GM21515 (cell line): ENCODE data around the gene FAM98C.
"Not testable (repeated sequence)": the region's sequence is repeated elsewhere in the genome, so short reads cannot be mapped to it uniquely, and the experiment has no call there.

Experiments
- ATAC-seq: cut with Tn5 transposase; IDR thresholded peaks from one replicate; pipeline ENCODE4 v1.9.1; 2021; ENCODE audit not compliant: unreplicated experiment

Gene FAM98C

DNA sequence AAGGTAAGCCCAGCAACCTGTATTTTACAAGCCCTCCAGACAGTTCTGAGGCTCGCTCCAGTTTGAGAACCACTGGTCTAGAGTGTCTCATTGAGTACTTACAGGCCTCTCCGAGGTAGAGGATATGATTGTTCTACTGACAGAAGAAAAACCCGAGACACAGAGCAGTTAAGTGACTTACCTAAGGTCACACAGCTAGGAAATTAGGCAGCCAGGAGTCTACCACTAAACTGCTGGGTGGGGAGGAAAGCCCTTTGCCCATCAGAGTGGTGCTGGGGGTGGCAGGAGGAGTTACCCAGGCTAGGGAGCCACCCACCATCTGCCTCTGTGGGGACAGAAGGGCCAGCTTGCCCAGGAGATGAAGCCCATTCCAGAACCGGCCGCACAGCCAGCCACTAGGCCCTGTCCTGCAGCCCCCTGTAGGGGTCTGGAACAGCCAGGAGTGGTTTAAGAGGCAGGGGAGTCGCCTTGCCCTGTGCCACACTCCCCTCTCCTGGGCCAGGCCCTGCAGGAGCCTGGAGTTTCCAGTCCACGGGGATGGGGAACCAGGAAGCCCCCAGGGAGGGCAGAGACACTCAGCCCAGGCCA lies 22.4 kb downstream of the FAM98C start:
- no peak for ATAC-seq

DNA sequence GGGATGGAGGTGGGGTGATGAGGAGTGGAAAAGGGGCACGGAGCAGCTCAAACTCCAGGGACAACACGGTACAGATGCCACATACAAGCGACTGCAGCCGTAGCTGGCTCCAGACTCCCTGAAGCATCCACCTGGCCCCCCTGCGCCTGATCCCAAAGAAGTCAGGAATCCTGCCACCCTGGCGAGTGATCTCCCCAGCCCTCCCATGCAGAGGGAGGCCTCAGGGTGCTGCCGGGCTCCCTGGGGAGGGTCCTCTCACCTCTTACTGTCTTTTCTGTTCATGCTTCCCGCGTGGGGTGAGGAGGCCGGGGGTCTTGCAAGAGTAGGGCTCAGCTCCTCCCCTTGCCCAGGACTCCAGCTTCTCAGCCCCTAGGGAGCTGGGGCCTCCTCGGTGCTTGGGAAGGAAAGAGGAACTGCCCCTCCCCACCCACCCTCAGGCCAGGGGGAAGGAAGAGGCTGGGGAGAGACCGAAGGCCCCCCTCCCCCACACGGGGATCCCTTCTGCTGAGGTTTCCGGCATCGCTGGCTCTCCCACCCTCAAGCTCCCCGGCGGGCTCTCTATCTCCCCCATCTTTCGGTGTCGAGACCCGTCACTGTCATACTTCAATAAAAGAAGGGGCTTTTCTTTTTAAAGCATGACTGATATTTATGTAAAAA lies 23.0 kb downstream of the FAM98C start, which contains the start of gene RASGRP4:
RASGRP4 (minus strand) TSS at position 410 of the 657 bp plus-strand sequence; CDS start at position 282, 128 bp downstream.
- ATAC-seq = no peak

DNA sequence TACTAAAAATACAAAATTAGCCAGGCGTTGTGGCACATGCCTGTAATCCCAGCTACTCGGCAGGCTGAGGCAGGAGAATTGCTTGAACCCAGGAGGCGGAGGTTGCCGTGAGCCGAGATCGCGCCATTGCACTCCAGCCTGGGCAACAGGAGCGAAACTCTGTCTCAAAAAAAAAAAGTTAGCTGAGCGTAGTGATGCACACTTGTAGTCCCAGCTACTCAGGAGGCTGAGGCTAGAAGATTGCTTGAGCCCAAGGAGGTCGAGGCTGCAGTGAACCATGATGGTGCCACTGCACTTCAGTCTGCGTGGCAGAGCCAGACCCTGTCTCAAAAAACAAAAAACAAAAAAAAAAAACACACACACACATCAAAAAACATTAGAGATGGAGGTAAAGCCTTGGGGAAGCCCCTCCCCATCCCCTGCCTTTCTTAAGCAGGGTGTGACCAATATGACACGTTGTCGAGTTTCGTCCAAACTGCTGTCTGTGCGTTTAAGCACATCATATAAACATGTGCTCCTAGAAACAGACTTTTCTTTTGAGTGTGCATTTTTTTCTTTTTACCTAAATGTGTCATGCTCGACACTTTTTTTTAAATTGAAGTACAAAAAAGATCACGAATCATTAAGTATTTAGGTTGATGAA lies 24.3 kb downstream of the FAM98C start:
- not testable (repeated sequence) for ATAC-seq

DNA sequence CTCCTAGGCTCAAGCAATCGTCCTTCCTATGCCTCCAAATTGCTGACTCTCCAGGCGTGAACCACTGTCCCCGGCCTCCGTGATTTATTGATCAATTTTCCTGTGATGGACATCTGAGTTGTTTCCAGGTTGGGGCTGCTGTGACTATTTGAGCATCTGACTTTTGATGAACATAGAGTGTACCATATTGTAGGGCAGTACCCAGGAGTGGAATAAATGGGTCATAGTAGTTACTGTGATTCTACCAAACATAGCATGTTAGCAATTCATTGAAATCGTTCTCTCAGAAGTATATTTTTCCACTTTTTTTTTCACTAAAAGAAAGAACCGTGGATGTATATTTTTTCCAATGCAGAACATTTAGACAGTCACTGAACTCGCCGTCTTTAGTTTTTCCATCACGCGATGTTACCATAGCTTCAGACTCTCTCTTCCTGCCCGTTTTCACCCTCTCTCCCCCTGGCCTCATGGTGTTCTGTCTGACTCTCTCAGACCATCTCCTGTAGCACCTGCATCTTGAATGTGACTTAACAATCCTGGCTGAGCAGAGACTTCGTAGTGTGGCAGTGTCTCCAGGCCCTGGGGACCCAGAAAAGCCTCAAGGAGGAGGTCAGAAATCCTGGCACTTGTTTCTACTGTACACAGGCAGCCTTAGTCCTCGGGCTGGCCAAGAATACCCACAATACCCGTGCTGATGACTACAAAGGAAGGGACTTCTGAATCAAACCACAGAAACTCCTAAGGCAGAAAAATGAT lies 26.3 kb downstream of the FAM98C start:
- no peak for ATAC-seq

DNA sequence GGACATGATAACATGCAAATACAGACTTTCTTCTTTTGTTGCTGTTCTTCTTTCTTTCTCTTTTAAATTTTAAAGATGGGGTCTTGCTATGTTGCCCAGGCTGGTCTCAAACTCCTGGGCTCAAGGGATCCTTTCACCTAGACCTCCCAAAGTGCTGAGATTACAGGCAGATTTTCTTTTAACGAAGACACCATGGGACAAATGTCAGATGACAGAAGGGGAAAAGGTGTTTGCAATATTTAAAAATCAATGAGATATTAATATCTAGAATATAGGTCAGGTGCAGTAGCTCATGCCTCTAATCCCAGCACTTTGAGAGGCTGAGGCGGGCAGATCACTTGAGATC lies 26.9 kb downstream of the FAM98C start:
- ATAC-seq = no peak

DNA sequence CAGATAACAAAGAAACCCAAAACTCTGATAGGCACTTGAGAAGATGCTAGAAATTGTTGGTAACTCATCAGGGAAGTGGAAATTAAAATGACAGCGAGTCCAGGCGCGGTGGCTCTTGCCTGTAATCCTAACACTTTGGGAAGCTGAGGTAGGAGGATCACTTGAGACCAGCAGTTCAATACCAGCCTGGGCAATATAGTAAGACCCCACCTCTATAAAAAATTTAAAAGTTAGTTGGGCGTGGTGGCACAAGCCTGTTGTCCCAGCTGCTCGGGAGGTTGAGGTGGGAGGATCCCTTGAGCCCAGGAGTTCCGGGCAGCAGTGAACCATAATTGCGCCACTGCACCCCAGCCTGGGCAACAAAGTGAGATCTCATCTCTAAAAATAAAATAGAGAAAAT lies 28.0 kb downstream of the FAM98C start:
- no peak for ATAC-seq

DNA sequence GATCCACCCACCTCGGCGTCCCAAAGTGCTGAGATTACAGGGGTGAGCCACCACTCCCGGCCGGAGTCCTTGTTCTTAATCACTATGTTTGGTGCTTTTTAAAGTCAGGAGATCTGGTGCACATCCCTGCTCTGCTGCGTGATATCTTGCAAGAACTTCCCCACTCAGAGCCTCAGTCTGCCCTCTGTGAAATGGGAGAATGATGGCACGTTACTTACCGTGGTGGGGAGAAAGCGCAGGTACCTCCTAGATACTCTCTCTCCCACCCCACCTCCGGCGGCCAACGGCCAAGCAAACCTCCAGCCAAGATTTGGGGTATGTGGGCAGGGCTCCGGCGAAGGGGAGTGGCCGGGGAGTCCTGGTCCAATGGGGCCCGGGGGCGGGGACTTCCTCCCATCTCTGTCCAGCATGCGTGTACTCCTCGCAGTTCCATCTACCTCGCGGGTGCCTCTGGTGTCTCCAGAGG lies 30.4 kb downstream of the FAM98C start, which contains the start of gene RYR1:
RYR1 (plus strand) TSS at position 424 of the 466 bp plus-strand sequence. CDS start 139 bp downstream, outside the sequence.
- no peak for ATAC-seq

DNA sequence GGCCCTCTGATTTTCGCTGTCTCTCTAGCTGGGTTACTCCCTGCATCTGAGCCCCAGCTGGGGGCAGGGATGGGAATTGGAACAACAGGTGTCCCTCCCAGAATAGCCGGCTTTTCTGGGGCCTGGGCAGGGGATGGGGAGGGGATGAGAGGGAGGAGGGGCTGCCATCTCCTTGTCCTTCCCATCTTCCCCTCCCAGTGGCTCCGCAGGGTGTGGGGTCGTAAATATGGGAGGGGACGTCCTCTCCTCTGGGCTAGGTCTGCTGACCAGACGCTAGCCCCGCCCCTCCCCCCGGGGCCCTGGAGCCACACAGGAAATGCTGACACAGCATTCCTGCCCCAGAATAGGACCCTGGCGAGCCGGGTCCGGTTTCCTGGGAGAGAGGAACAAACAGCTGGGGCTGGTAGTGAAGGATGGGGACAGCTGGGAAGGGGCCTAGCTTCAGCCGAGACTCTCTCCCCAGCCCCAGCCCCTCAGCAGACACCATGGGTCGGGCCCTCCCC lies 31.7 kb downstream of the FAM98C start:
- ATAC-seq = no peak

DNA sequence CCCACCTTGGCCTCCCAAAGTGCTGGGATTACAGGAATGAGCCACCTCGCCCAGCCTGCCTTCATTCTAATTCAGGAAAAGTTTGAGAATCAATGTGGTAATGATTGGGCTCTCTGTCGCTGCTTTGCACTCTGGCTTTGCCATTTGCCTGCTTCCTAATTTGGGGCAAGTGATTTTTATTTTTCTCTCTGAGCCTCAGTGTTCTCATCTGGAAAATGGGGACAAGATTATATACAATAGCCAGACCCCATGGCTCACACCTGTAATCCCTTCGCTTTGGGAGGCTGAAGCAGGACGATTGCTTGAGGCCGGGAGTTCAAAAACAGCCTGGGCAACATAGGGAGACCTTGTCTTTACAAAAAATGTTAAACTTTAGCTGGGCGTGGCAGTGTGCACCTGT lies 34.4 kb downstream of the FAM98C start:
- no peak for ATAC-seq

DNA sequence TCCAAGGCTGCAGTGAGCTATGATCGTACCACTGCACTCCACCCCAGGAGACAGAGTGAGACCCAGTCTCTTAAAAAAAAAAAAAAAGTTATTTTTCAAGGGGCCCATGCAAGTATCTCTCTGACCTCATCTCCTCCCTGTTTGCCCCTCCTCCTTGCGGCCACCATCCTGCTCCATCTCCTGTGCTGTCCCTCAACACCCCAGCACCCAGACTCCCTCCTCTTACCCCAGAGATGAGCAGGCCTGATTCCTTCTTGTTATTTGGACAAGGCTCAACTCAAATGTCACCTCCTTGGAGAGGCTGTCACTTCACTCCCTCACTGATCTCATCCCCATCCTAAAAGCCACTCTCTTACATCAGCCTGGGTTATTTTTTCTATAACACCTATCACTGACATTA lies 35.0 kb downstream of the FAM98C start:
- ATAC-seq = no peak

DNA sequence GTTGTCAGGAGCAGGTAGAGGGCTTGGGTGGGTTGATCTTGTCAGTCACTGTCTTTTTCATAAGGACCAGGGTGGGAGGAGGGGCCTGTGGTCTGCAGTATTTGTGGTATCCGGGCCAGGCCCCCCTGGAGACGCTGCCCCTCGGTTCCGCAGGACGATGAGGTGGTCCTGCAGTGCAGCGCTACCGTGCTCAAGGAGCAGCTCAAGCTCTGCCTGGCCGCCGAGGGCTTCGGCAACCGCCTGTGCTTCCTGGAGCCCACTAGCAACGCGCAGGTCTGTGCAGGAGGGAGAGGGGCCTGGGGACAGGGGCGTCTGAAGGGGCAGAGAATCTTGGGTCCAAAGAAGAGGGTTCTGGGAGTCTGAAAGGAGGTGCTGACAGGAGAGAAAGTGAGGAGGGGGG lies 37.7 kb downstream of the FAM98C start:
- ATAC-seq = no peak

DNA sequence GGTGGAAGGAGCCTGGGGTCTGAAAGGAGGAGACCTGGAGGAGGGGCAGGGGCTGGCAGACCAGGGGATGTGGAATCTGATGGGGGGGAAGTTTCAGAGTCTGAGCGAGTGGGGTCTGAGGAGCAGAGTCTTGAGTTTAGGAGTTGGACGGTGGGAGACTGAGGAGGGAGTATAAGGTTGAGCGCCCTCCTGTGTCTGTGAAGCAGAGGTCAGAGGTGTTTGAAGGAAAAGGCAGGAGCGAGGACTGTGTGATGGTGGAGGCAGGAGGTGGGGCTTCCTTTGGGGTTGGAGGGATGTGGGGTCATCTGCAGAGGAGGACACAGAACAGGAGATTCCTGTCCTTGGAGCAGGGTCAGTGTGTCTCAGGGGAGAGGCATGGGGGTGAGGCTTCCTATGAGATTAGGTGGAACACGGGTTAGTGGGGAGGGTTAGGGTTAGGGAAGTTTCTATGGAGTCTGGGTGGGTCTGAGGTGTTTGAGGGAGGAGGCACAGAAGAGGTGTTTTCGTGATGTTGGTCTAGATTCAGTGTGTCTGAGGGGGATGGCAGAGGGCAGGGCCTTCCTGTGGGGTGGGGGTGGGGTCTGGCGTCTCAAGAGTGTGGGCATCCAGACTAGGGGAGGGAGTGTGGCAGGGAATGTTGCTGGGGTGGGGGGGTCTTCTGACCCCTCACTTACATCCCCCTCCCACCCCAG lies 38.9 kb downstream of the FAM98C start:
- ATAC-seq = no peak

DNA sequence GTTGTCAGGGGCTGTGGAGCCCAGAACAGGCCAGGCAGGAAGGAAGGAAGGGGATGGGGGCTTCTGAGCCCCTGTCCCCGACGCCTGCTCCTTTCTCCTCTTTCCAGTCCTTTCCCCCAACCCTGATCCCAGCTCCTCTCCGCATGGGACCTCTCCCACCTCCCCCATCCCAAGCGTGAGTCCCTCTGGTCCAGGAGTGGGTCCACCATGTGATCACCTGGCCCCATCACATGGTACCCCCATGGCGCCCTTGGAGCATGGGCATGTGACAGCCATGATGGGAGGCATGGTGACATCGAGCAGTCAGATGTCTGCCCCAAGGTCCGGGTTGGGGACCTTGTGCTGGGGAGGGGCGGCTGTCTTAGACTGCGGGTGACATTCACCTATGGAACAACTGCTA lies 39.8 kb downstream of the FAM98C start:
- no peak for ATAC-seq

DNA sequence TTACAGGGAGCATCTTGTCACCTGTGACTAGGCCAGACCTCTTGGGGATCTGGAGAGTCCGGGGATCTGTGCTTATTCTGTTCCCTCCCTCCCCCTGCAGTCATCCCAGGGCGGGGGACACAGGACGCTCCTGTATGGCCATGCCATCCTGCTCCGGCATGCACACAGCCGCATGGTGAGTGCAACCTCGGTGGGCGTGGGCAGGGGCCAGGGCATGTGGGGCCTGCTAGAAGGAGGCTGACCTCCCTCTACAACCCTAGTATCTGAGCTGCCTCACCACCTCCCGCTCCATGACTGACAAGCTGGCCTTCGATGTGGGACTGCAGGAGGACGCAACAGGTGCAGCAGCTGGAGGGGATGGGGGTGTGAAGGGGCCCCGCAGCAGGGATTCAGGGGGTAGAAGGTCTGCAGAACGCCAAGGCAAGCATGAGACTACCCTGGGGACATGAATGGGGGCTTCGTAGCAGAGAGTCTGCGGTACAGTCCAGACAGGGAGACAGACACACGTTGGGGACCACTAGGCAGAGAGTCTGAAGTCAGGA lies 40.6 kb downstream of the FAM98C start:
- no peak for ATAC-seq

DNA sequence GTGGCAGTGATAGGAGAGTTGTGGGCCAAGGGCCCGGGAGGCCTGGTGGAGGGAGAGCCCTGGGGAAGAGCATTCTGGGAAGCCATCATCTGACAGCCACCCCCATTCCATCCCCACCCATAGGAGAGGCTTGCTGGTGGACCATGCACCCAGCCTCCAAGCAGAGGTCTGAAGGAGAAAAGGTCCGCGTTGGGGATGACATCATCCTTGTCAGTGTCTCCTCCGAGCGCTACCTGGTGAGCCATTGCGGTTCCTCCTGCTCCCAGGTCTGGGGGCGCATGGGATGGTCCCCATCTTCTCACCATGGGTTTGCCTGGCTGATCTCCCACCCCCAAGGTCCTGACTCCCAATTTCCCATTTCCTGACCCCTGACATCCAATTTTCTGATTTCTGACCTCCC lies 41.1 kb downstream of the FAM98C start:
- no peak for ATAC-seq

DNA sequence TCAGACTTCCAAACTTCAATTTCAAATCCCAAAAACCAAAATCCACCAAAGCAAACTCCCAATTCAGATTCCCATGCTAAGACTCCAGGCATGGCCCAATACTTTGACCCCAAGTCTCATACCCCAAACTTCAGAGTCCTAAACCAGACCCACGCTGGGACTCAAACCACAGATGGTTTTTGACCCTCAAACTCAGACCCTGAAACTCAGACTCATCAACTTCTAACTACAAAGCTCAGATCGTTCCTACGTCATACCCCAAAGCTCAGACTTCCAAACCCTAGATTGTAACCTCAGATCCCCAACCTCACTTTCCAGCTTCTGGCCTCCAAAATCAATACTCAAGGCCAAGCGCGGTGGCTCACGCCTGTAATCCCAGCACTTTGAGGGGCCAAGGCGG lies 42.5 kb downstream of the FAM98C start:
- no peak for ATAC-seq

DNA sequence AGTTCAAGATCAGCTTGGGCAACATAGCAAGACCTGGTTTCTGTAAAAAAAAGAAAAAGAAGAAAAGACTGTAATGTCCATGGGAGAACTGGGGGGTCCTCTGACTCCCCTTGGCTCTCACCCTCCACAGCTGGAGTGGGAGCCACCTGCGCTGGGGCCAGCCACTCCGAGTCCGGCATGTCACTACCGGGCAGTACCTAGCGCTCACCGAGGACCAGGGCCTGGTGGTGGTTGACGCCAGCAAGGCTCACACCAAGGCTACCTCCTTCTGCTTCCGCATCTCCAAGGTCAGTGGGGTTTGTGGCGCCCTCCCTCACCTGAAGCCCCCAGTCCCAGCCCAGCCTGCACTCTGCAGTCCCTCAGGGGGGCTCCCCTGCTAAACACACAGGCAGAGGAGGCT lies 45.3 kb downstream of the FAM98C start:
- ATAC-seq = no peak

DNA sequence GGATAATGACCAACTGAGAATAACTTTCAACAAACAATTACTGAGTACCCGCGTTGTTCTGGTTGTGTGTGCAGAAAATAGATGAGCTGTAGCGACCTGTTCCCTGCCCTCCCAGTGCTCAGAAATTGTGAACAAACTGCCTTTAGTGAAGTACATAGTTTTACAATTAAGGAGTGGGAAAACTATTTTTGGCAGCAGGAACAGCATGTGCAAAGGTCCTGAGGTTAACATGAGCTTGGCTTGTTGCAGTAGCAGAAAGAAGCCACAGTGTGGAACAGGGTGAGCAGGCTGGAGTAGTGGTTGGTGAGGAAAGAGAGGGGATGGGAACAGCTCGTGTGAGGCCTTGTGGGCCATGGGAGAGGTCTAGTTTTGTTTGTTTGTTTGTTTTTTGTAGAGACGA lies 46.6 kb downstream of the FAM98C start:
- ATAC-seq = no peak

DNA sequence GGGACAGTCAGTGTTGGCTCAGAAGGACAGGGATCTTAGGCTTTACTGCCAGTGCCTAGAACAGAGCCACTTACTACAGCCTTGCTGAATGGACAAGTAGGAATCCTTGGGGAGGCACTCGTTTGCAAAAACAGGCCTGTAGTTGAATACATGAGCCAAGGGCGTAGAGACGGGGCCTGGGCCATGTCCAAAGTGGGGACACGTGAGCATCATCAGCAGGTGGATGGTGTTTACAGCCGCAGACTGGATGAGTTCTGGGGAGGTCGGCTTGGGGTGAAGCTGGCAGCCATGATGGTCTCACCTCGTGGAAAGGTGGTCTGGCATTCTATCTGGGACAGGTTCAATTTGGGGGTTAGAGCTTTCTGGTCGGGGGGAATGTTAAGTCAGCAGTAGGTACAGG lies 48.1 kb downstream of the FAM98C start:
- ATAC-seq = no peak

DNA sequence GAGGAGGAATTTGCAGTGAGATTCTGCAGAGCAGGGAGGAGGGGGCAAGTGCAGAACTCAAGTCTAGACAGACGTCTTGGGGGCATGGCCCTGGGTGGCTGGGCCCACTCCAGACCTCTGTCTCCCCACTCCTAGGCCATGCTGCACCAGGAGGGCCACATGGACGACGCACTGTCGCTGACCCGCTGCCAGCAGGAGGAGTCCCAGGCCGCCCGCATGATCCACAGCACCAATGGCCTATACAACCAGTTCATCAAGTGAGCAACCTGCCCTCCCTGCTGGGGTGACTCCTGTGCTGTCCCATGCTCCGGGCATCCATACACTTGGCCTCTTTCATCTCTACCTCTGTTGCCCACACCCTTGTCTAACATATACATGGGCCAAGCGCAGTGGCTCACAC lies 48.7 kb downstream of the FAM98C start:
- no peak for ATAC-seq
